DMS 273 treated with DMSO at 0.1 percent for 48 hours (cell line): ENCODE data around the gene CALHM1.

Experiments used
- DNase-seq: peaks from one replicate; lab custom pipeline; 2025; lab: John Stamatoyannopoulos, UW

Gene CALHM1

GRCh38 chr10:103455235-103455634, 3.5 kb downstream of the CALHM1 start:
- DNase-seq, result no peak

GRCh38 chr10:103454026-103454425, 4.7 kb downstream of the CALHM1 start:
- DNase-seq, result no peak

GRCh38 chr10:103452506-103453230, 6.0 kb downstream of the CALHM1 start:
- DNase-seq, result no peak

- DNase-seq, result no peak
Observed at GRCh38 chr10:103451831-103452505, 6.7 kb downstream of the CALHM1 start, which contains the start of gene CALHM2. TSS of gene CALHM2 (minus strand) at chr10:103452370. CDS start at chr10:103449941, 2,429 bp downstream.

GRCh38 chr10:103451091-103451813, 7.4 kb downstream of the CALHM1 start:
- DNase-seq, result no peak

GRCh38 chr10:103450201-103450695, 8.5 kb downstream of the CALHM1 start:
- no peak for DNase-seq

GRCh38 chr10:103449208-103450144, 9.2 kb downstream of the CALHM1 start:
- DNase-seq, result no peak

GRCh38 chr10:103448746-103449145, 10.0 kb downstream of the CALHM1 start:
- no peak for DNase-seq

- DNase-seq, result no peak
Observed at GRCh38 chr10:103447187-103447586, 11.5 kb downstream of the CALHM1 start.

GRCh38 chr10:103445767-103446567, 12.7 kb downstream of the CALHM1 start:
- no peak for DNase-seq

- no peak for DNase-seq
Observed at GRCh38 chr10:103445366-103445765, 13.3 kb downstream of the CALHM1 start.

GRCh38 chr10:103444478-103444877, 14.2 kb downstream of the CALHM1 start:
- no peak for DNase-seq

- no peak for DNase-seq
Observed at GRCh38 chr10:103443475-103444185, 15.1 kb downstream of the CALHM1 start.

- DNase-seq, result no peak
Observed at GRCh38 chr10:103442031-103442461, 16.7 kb downstream of the CALHM1 start.

GRCh38 chr10:103441611-103442010, 17.1 kb downstream of the CALHM1 start:
- DNase-seq, result no peak

GRCh38 chr10:103441206-103441605, 17.5 kb downstream of the CALHM1 start:
- no peak for DNase-seq

- DNase-seq, result no peak
Observed at GRCh38 chr10:103440416-103440815, 18.3 kb downstream of the CALHM1 start.

GRCh38 chr10:103439776-103440175, 18.9 kb downstream of the CALHM1 start:
- DNase-seq, result no peak

- no peak for DNase-seq
Observed at GRCh38 chr10:103433858-103434257, 24.8 kb downstream of the CALHM1 start.

- DNase-seq, result no peak
Observed at GRCh38 chr10:103431902-103432301, 26.8 kb downstream of the CALHM1 start.
